Endothelial cell of umbilical vein (primary cell): ENCODE data around the gene DDIT3. TPM values are rescaled to one million over a fixed set of nuclear protein-coding genes. Genes with fewer than 3 reads are reported as not detected.

ENCODE experiments used
- BruUV-seq: library from RNA; stranded (reverse); fragments of 400-500 nt; replicated peaks from 2 replicates; lab custom pipeline; 2021; lab: Mats Ljungman, UMichigan
- CTCF ChIA-PET: fragments of 300-600, 350-600 bp; sonication (Branson Sonifier 250); formaldehyde crosslinking; loops from one replicate; lab custom pipeline; 2021; ENCODE audit warnings: antibody characterized with exemption, inconsistent platforms; lab: Charles Lee
- POLR2A ChIA-PET: fragments of 300-600, 350-600 bp; sonication (Branson Sonifier 250); formaldehyde crosslinking; loops from one replicate; lab custom pipeline; 2021; ENCODE audit warnings: antibody characterized with exemption, inconsistent platforms; lab: Charles Lee
- DNase-seq: peaks from one replicate; pipeline ENCODE4 v3.0.0-alpha.2; 2011; ENCODE audit warnings: low read depth, low spot score
- FAIRE-seq: peaks from 2 replicates; lab custom pipeline; 2011; peaks lifted over from hg19 to GRCh38; lab: Jason Lieb, UNC
- H2AFZ ChIP-seq: 2 replicates; pipeline ENCODE4 v1.6.0; 2012; ENCODE audit warnings: low read depth, low read length, control low read depth, inconsistent platforms
- H3K27ac ChIP-seq: 2 replicates; pipeline ENCODE4 v1.5.1; 2011; ENCODE audit warnings: low read depth, mild to moderate bottlenecking, control low read depth, low read length, moderate library complexity; ENCODE audit not compliant: insufficient read depth
- H3K27me3 ChIP-seq, 2 experiments: 2 replicates each; pipeline versions ENCODE4 v1.6.0 to v1.6.1; 2011; ENCODE audit warnings: low read length in 2 of 2, mixed read lengths in 1 of 2; ENCODE audit not compliant: control insufficient read depth in 2 of 2, insufficient read depth in 2 of 2
- H3K36me3 ChIP-seq, 2 experiments: 2 replicates in 1 of 2; 3 replicates in 1 of 2; pipeline ENCODE4 v1.5.1; 2011; ENCODE audit warnings: low read length in 2 of 2, mild to moderate bottlenecking in 1 of 2, moderate library complexity in 1 of 2; ENCODE audit not compliant: control insufficient read depth in 2 of 2, insufficient read depth in 2 of 2; ENCODE audit errors: extremely low read depth in 1 of 2
- H3K4me1 ChIP-seq: 3 replicates; pipeline ENCODE4 v1.5.1; 2011; ENCODE audit warnings: mild to moderate bottlenecking, low read length; ENCODE audit not compliant: control insufficient read depth, insufficient read depth; ENCODE audit errors: extremely low read depth
- H3K4me2 ChIP-seq: 2 replicates; pipeline ENCODE4 v1.6.1; 2011; ENCODE audit warnings: low read length, control low read depth, mixed read lengths; ENCODE audit not compliant: insufficient read depth
- H3K4me3 ChIP-seq, 3 experiments: fragments of 200-600 bp in 1 of 3; sonication (generic), shearing (Covaris generic) in 1 of 3; replicated peaks in 1 of 3; 2 replicates each; pipeline ENCODE4 v1.5.1; 2011 to 2016; ENCODE audit warnings: control low read depth in 3 of 3, low read length in 3 of 3, mild to moderate bottlenecking in 2 of 3, inconsistent platforms in 1 of 3, low read depth in 1 of 3, moderate library complexity in 1 of 3; ENCODE audit not compliant: insufficient read depth in 1 of 3
- H3K79me2 ChIP-seq: 2 replicates; pipeline ENCODE4 v1.6.0; 2012; ENCODE audit warnings: low read length, inconsistent platforms; ENCODE audit not compliant: control insufficient read depth, insufficient read depth
- H3K9ac ChIP-seq: replicated peaks from 2 replicates; pipeline ENCODE3; 2011; ENCODE audit warnings: low read length, control low read depth; ENCODE audit not compliant: insufficient read depth; ENCODE audit errors: extremely low read depth
- H3K9me1 ChIP-seq: replicated peaks from 3 replicates; pipeline ENCODE4 v1.6.0; 2011; ENCODE audit warnings: mild to moderate bottlenecking, low read length; ENCODE audit not compliant: control insufficient read depth, insufficient read depth; ENCODE audit errors: extremely low read depth
- H3K9me3 ChIP-seq: replicated peaks from 2 replicates; pipeline ENCODE4 v1.5.1; 2012; ENCODE audit warnings: low read length, inconsistent platforms; ENCODE audit not compliant: control insufficient read depth, insufficient read depth
- H4K20me1 ChIP-seq: replicated peaks from 2 replicates; pipeline ENCODE3; 2011; ENCODE audit warnings: mild to moderate bottlenecking, low read length; ENCODE audit not compliant: control insufficient read depth, insufficient read depth; ENCODE audit errors: extremely low read depth
- EZH2 ChIP-seq: IDR thresholded peaks from 2 replicates; pipeline ENCODE4 v1.6.1; 2012; ENCODE audit warnings: borderline replicate concordance, low read depth, mild to moderate bottlenecking, moderate library complexity, low read length, inconsistent platforms; ENCODE audit not compliant: severe bottlenecking
- FOS ChIP-seq: IDR thresholded peaks from 2 replicates; pipeline ENCODE4 v1.6.1; 2011; ENCODE audit warnings: mild to moderate bottlenecking, low read length, moderate library complexity, borderline replicate concordance; ENCODE audit not compliant: insufficient read depth
- GATA2 ChIP-seq: IDR thresholded peaks from 2 replicates; pipeline ENCODE4 v1.7.0; 2011; ENCODE audit warnings: low read depth, mild to moderate bottlenecking, moderate library complexity, mixed read lengths, low read length; ENCODE audit not compliant: insufficient read length, insufficient read depth
- JUN ChIP-seq: IDR thresholded peaks from 2 replicates; pipeline ENCODE4 v1.6.1; 2011; ENCODE audit warnings: borderline replicate concordance, low read depth; ENCODE audit not compliant: insufficient read length, insufficient read depth
- MYC ChIP-seq: IDR thresholded peaks from one replicate; pipeline ENCODE4 v1.6.1; 2011; ENCODE audit warnings: mild to moderate bottlenecking, low read depth, low read length
- POLR2A ChIP-seq: IDR thresholded peaks from 2 replicates; pipeline ENCODE4 v1.6.1; 2012; ENCODE audit warnings: low read depth, mild to moderate bottlenecking, control low read depth, low read length
- POLR2AphosphoS5 ChIP-seq: IDR thresholded peaks from 2 replicates; pipeline ENCODE4 v1.6.1; 2012; ENCODE audit warnings: low read depth, mild to moderate bottlenecking, control low read depth, low read length, moderate library complexity; ENCODE audit not compliant: insufficient read depth
- dilution Hi-C: fragments of 300-500 bp; cut with MboI; formaldehyde crosslinking; loops from one replicate; pipeline ENCODE4 v1.15.0; 2019; ENCODE audit warnings: low sequenced_read_pairs; ENCODE audit not compliant: extremely low pct_ligation_motif_present
- intact Hi-C: fragments of 100-400 bp; cut with micrococcal nuclease; formaldehyde crosslinking; loops from one replicate; pipeline ENCODE4 v1.10.0; 2022
- polyA plus RNA-seq, 4 experiments: library from polyadenylated mRNA; depleted of rRNA in 3 of 4; stranded (reverse) in 3 of 4; unstranded in 1 of 4; fragments of >200 nt; gene quantifications; 2 replicates each; pipeline versions ENCODE4 v1.2.1 to v1.2.3, GENCODE V29; 2011 to 2012; ENCODE audit warnings: missing spikeins in 1 of 4
- total RNA-seq: library from RNA; stranded (reverse); gene quantifications from 2 replicates; pipeline ENCODE4 v1.2.3, GENCODE V29; 2021
- TF ChIP-seq, protein P1 (sequence below): IDR thresholded peaks from 2 replicates; pipeline ENCODE4 v1.6.1; 2011; ENCODE audit not compliant: insufficient read depth, insufficient read length
- TF ChIP-seq, protein P2 (sequence below), 2 donors: IDR thresholded peaks; 1 replicate in 1 of 2; 2 replicates in 1 of 2; pipeline ENCODE4 v1.5.1; 2011; ENCODE audit warnings: low read length in 2 of 2, mild to moderate bottlenecking in 2 of 2, moderate library complexity in 2 of 2, control low read depth in 1 of 2, inconsistent platforms in 1 of 2, low read depth in 1 of 2; ENCODE audit not compliant: insufficient read depth in 1 of 2; ENCODE audit errors: extremely low read depth in 1 of 2

Gene DDIT3
- total and polyA plus RNA-seq, 2 donors (not counting 3 experiments of a cell fraction or from before 2014, with no cell fraction given) = 13.7 to 22.0 TPM

DNA sequence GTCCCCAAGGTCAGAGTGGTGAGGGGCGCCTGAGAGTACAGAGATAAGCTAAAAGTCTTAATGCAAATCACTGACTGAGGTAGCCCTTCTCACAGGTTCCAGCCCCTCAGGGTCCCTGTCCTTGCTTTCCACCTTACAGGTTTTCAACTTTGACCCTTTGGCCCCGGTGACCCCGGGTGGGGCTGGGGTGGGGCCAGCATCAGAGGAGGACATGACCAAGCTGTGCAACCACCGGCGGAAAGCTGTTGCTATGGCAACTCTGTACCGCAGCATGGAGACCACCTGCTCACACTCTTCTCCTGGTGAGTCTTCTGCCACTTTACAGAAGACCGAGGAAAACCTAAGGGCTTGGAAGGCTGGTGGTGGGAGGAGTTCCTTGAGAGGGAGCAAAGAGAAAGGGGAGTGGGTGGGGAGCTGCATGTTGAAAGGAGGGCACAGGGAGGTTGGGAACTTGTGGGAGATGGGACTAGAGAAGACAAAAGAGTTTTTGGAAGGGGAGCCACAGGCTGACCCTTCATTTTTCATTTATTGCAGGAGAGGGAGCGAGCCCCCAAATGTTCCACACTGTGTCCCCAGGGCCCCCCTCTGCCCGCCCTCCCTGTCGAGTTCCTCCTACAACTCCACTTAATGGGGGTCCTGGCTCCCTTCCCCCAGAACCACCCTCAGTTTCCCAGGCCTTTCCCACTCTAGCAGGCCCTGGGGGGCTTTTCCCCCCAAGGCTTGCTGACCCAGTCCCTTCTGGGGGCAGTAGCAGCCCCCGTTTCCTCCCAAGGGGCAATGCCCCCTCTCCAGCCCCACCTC is 4.7 kb upstream of the DDIT3 start:
- Histone ChIP-seq H3K4me1 (peaks cover 25% of the 10 kb centered on the region), H3K9me1 (no peaks in the 10 kb centered on the region), H3K27me3 (no peaks in the 10 kb centered on the region), H3K27ac (no peak overlapping the region), H3K79me2 (peaks cover 22% of the 10 kb centered on the region), H4K20me1 (no peaks in the 10 kb centered on the region), H3K4me3 (no peak overlapping the region), H3K9ac (no peak overlapping the region), H3K9me3 (no peaks in the 10 kb centered on the region), H3K4me2 (no peak overlapping the region), H3K36me3 (peaks cover 9 to 36% of the 10 kb centered on the region in 2 experiments), H2AFZ (no peak overlapping the region)
- FAIRE-seq (no peak), DNase-seq (no peak)
- no TSS peak for BruUV-seq
- intact Hi-C loops (loop anchor here (5.0 kb wide), 1 partner anchor 38 kb away; the partner anchor contains the start of gene MARS1), dilution Hi-C loops (no loop called here)
- ChIA-PET CTCF (interaction anchor here (1.2 to 1.5 kb wide), 3 partner anchors 14 to 108 kb away, joined by 4 to 6 read pairs (median 5); partner anchors contain the start of genes B4GALNT1 and DCTN2), POLR2A (no interaction called here)
- TF ChIP-seq POLR2A = no peak
- TF ChIP-seq, protein P1, sequence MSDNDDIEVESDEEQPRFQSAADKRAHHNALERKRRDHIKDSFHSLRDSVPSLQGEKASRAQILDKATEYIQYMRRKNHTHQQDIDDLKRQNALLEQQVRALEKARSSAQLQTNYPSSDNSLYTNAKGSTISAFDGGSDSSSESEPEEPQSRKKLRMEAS = no peak
- TF ChIP-seq, protein P2, sequence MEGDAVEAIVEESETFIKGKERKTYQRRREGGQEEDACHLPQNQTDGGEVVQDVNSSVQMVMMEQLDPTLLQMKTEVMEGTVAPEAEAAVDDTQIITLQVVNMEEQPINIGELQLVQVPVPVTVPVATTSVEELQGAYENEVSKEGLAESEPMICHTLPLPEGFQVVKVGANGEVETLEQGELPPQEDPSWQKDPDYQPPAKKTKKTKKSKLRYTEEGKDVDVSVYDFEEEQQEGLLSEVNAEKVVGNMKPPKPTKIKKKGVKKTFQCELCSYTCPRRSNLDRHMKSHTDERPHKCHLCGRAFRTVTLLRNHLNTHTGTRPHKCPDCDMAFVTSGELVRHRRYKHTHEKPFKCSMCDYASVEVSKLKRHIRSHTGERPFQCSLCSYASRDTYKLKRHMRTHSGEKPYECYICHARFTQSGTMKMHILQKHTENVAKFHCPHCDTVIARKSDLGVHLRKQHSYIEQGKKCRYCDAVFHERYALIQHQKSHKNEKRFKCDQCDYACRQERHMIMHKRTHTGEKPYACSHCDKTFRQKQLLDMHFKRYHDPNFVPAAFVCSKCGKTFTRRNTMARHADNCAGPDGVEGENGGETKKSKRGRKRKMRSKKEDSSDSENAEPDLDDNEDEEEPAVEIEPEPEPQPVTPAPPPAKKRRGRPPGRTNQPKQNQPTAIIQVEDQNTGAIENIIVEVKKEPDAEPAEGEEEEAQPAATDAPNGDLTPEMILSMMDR (IDR thresholded peaks at IDR 0.05; ENCODE audit: extremely low read depth in 1 of 2, insufficient read depth in 1 of 2, low read depth in 1 of 2, low read length in 2 of 2) = no peak
- no peak for TF ChIP-seq GATA2
- TF ChIP-seq MYC = no peak
- no peak for TF ChIP-seq JUN
- no peak for TF ChIP-seq EZH2
- no peak for TF ChIP-seq FOS
- no peak for TF ChIP-seq POLR2AphosphoS5
